Left ventricle myocardium superior (tissue), 1 donor: ENCODE measurements around the gene NAT10. TPM values are rescaled to one million over a fixed set of nuclear protein-coding genes. Genes with fewer than 3 reads are reported as not detected.

ENCODE experiments used
- ATAC-seq: fragments of 200-7000 bp; cut with Tn5 transposase; one replicate; pipeline ENCODE4 v1.9.1; 2020; ENCODE audit warnings: mild to moderate bottlenecking, moderate library complexity
- DNase-seq: peaks from one replicate; pipeline ENCODE4 v3.0.0-alpha.2; 2020
- intact Hi-C: fragments of 100-400 bp; cut with micrococcal nuclease; formaldehyde crosslinking; loops from one replicate; pipeline ENCODE4 v1.11.0; 2022
- total RNA-seq: library from RNA; stranded (reverse); fragmentation: NEBNext Ultra II Directional; extraction: Animal tissue kit (Norgen Biotek cat#: 25700); gene quantifications from one replicate; pipeline ENCODE4 v1.2.1, GENCODE V29; 2021
- donor health status: DM: no; HTN: yes; CAD: no; lungs with severe emphysema.

NAT10 gene
- total RNA-seq, 1 donor from 2014 or later, result 19.2 TPM

DNA sequence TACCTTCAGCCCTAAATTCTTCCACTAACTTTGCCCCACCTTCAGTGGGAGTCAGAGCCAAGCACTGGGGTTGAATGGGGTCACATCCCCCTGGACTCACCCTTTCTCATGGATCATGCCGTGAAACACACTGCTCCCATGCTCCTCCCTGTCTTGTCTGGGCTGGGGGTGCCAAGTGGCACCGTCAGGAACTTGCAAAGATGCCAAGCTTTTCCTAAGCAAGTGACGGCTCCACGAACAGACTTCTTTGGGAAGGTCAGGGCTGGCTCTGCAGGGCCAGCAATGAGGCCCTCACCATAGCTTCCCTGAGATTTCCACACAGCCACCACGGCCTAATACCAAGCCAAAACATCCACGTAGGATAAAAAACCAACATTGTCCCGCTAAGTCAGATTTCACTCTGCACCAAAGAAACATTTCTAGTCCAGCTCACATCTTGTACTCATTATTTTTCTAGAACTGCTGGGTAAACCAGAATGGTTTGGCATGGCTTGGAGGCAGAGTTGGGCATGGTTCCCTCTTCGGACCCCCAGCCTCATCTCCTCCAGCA, 76.5 kb downstream of the NAT10 start:
- ATAC-seq (no peak), DNase-seq (no peak)
- intact Hi-C loops, result no loop called here

DNA sequence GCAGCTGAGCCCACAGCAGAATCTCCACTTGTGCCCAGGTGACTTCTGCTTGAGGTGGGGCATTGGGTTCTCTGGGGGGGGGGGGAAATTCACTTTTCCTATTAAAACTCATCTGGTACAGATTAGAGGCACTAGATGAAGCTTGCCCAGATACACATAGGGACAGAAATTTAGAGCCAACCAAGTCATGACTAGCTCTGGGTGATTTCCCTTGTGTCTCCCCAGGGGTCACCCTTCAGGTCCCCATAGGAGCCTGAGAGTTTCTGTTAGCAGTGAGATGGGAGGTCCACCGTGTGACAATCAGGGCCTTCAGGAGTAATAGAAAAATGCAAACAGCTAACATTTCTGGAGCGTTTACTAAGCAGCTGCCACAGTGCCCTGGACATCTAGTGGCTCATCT, 77.0 kb downstream of the NAT10 start:
- ATAC-seq, result no peak
- no peak for DNase-seq
- intact Hi-C loops, result no loop called here

DNA sequence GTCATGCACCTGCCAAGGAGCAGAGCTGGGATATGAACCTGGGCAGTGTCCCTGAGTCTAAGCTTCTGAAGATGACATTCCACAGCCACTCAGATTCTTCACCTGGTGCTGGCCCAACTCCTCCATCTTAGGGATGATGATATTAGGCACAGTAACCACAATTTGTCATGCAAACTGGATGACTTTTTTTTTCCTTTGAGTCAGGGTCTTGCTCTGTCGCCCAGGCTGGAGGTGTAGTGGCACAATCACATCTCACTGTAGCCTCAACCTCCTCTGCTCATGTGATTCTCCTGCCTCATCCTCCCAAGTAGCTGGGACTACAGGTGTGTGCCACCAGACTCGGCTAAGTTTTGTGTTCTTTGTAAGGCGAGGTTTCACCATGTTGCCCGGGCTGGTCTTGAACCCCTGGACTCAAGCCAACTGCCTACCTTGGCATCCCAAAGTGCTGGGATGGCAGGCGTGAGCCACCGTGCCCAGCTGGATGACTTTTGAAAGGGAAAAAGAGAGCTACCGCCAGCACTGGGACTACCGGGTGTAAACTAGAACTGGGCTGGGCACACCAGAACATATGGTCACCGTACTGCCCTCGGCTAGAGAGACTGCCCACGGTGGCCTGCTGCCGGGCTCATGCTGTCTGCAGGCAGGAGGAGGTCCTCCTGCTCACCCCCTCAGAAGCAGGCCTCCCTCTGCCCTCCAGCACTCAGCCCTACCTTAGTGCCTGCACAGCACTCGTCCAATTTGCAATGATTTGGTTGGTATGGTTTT, 77.7 kb downstream of the NAT10 start:
- no peak for ATAC-seq
- intact Hi-C loops, result no loop called here
- no peak for DNase-seq

DNA sequence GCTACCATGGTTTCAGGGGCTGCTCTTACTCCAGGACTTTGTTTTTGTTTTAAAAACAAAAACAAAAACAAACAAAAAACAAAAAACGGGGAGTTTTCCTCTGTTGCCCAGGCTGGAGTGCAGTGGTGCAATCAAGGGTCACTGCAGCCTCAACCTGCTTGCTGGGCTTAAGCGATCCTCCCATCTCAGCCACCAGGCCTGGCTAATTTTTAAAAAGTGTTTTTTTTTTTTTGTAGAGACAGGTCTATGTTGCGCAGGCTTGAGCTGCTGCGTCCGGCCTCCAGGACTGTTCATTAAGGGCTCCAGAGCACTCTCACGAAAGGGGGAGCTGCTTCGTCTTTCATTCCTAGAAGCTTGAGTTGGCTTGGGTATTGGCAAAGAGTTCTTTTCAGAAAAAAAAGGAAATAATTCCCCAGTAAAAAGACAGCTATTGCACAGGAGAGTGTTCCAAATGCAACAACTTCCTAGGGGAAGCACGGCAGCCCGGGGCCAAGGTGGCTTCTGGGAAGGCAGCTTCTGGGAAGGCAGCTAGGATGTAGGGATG, 78.5 kb downstream of the NAT10 start:
- DNase-seq (no peak), ATAC-seq (no peak)
- intact Hi-C loops, result no loop called here

DNA sequence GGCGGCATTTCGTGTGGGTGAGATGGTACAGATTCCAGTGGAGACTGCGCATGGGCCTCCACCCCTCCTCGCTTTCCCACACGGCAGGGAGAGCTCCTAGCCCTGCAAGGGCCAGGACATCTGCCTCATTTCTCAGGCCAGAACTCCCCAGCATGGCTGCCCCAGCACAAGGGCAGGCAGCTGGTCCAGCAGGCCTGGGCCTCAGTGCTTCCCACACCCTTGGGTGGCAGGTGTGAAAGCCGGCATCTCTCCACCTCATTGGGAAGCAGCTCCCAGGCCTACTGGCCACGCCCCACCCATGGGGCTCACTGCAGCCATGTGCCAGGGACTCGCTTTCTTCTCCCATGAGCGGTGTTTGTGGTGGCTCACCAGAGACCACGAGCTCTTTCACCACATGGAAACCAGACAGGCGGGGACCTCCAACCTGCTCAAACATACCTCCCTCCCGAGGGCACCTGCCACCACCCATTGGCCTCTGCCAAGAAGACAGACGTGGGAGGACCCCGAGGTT, 79.1 kb downstream of the NAT10 start:
- no peak for ATAC-seq
- intact Hi-C loops, result no loop called here
- DNase-seq, result no peak

DNA sequence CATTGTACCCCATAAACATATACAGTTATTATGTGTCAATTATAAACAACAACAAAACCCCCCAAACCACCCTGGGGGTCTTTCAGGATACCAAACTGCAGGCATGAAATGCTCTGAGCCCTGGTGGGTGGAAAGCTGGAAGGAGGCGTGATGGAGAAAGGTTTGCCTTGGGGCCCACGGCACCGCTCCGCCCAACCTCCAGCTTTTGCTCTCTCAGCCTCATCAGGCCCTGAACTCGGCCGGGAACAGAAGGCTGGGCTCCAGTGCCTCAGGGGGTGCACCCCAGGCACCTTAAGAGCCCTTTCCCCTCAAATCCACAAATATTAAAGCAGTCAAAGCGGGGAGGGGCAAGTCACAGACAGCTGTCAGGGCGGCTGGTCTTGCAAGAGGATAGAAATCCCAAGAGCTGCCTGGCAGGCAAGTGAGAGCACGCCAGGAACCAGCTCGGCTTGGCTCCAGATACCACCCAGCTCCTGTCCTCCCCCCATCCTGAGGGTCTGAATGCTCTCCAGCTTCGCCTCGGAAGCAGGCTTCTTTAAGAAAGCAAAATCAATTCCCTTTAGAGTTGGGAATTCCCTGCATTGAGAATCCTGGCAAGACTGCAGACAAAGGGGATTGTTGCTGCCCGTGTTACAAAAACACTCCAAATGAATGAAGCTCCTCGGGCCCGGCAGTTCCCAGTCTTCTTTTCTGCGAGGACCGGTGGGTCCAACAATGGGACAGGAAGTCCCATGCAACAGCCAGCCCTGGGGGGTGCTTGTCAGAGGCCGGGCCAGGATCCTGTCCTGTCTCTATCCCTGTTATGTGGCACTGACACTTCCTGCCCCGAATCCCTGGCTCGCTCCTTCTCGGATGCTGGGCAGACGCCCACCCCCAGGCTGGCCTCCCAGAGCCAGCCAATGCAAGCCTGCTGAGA, 80.8 kb downstream of the NAT10 start:
- intact Hi-C loops, result no loop called here
- DNase-seq, result no peak
- peak; percentile 30 for ATAC-seq

DNA sequence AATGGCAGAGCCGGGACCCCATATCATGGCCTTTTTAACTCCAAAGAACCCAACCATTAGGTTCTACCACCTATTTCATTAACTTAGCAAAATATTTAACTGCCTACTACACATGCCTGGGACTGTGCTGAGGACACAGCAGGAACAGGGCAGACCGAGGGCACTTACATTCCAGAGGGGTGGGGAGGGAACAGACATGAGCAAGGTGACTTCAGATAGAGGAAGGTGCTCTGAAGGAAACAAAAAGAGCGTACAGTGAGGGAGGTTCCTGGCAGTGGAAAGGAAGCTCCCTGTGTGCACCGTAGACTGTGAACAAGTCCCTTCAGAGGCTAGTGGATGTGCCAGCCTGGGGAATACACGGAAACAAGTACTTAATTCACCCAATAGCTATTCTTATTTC, 82.8 kb downstream of the NAT10 start:
- no peak for DNase-seq
- ATAC-seq, result no peak
- intact Hi-C loops, result no loop called here

GRCh38 chr11:34189191-34189590, 83.8 kb downstream of the NAT10 start:
- ATAC-seq (no peak), DNase-seq (no peak)
- intact Hi-C loops, result no loop called here

GRCh38 chr11:34190192-34191139, 85.0 kb downstream of the NAT10 start:
- DNase-seq (no peak), ATAC-seq (no peak)
- intact Hi-C loops, result no loop called here

DNA sequence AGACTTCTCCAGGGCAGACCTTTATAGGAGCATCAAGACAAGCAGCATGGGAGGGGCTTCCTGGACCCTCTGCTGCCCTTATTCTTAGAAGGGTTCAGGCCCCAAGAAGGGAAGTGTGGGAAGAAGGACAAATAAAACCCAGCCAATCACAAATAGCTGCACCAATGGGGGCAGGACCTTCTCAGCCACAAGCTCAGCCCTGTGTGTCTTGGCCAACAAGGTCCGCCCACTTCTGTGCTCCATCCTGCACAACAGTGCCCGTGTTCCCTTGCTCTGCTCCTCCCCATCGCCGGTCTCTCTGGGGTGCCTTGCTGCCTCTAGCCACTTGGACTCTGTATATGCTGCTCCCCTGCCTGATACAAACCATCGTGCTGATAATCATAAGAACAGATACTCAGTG, 86.1 kb downstream of the NAT10 start:
- no peak for DNase-seq
- intact Hi-C loops, result no loop called here
- ATAC-seq, result no peak

DNA sequence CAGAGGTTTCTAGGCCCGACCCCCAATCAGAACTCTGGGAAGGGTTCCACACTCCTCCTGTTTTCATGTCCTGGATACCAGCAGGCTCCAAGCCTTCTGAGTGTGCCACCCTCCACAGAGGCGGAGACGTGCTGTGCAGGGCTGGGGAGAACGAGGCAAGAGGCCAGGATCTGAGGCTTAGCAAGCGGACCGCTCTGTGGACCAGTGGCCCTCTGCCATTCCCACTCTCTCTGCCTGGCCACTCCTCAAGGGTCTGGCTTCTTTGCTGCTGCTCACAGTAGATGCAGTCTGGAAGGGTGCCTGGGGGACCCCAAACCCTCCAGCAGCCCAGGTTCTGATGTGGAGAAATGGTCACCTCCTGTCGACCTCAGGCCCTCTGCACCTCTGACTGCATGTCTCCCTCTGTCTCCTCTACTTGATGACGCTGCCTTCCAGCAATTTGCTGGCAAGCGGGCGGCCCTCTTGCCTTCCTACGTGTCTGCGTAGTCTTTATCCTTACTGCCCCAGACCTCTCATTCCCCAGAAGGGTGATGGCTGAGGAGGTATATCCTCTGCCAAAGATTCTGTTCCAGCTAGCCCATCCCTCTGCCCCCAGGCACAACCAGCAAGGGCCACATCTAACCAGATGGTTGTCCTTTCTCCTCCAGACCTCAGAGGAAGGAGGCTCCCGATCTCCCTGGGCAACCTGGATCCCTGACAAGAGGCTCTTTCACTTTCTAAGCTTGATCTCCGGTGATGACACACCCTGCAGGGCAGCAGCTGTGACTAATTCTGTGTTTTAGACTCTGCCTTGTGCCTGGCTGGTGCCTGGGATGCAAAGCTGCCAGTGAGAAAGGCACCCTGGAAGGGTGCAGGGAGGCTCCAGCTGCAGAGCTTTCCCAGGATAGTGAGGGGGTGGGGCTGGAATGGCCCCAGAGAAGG, 87.3 kb downstream of the NAT10 start:
- DNase-seq (peak; percentile 70), ATAC-seq (peak; percentile 85)
- intact Hi-C loops, result no loop called here

DNA sequence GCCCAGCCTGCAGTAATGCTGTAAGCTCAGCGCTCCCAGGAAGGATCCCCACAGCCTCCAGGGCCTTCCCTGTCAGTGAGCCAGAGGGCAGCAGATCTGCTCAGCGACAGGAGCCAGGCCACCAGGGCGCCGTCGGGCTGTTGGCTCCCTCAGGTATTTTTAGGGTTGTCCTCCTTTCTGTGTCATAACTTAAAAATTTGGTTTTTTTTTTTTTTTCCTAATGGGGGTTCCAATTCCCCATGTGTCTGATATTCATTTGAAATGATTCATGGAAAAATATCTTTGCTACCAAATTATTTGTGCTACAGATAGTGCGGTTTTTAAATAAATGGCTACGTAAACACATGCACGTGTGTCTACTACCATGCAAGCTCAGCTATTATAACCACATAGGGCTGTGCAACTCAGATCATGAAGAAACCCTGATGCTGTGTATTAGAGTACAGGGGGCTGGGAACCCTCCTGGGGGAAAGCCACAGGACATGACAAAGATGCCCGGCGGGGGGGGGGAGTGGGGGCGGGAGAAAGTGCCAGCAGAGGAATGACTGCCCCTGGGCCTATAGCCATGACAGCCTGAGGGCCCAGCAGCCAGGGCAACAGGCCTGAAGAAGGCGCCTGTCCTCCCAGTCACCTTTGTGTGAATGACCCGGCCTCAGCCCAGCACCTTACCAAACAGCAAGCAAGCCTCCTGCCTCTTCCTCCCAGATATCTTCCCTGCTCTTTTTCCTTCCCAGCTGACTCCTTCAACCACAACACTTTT, 89.3 kb downstream of the NAT10 start:
- intact Hi-C loops, result no loop called here
- ATAC-seq (no peak), DNase-seq (no peak)

Other genes starting within 250 kb of the NAT10 start
- gene LMO2, start 213.6 kb upstream of the NAT10 start, total RNA-seq, result 10.9 TPM
- gene CAPRIN1, start 53.9 kb upstream of the NAT10 start, total RNA-seq, result 116 TPM